Measurements from ENCODE around the gene NOS3. TPM values are rescaled to one million over a fixed set of nuclear protein-coding genes. Genes with fewer than 3 reads are reported as not detected.

Gene NOS3
- total and polyA plus RNA-seq, 2 experiments from 2014 or later, result 2.6 to 6.1 TPM

GRCh38 chr7:151018421-151019129 lies 27.8 kb downstream of the NOS3 start:
- Histone ChIP-seq H3K9me2 (ENCODE audit: insufficient read depth) (no peaks in the 10 kb centered on the region), H2AFZ (peak overlapping the region; percentile 90), H3K27ac (ENCODE audit: low read depth) (no peak overlapping the region), H3K36me3 (ENCODE audit: insufficient read depth) (no peaks in the 10 kb centered on the region; the same call in 1 of the 2 replicates), H3K27me3 (ENCODE audit: insufficient read depth) (peaks cover 49% of the 10 kb centered on the region), H4K20me1 (replicated peaks; ENCODE audit: insufficient read depth) (no peaks in the 10 kb centered on the region), H3K4me1 (ENCODE audit: insufficient read depth) (peaks cover 14% of the 10 kb centered on the region), H3F3A (replicated peaks; ENCODE audit: low read depth) (peaks cover 9% of the 10 kb centered on the region; the same call in 1 of the 2 replicates), H3K79me2 (replicated peaks; ENCODE audit: insufficient read depth) (no peaks in the 10 kb centered on the region), H3K4me3 (peak overlapping the region; percentile 47), H3K4me2 (peak overlapping the region; percentile 77)
- no peak for TF ChIP-seq ETS1 (IDR thresholded peaks at IDR 0.05)
- peak; percentile 1; the same call in 1 of the 2 replicates for TF ChIP-seq POLR2AphosphoS5 (IDR thresholded peaks at IDR 0.05; ENCODE audit: low read depth)
- peak overlapping the region; percentile 66 for H3K4me3 Mint-ChIP-seq
- H3K36me3 Mint-ChIP-seq (ENCODE audit: low read depth), result peaks cover 11% of the 10 kb centered on the region
- DNase-seq (ENCODE audit: low spot score) (peak; percentile 65), ATAC-seq (peak; percentile 30)
- H3K9me3 Mint-ChIP-seq, result peaks cover 4% of the 10 kb centered on the region; the same call in 2 of the 3 replicates
- no peak overlapping the region; the same call in 1 of the 2 replicates for H3K27ac Mint-ChIP-seq
- H3K4me1 Mint-ChIP-seq, result peaks cover 30% of the 10 kb centered on the region
- peaks cover 54% of the 10 kb centered on the region for H3K27me3 Mint-ChIP-seq (ENCODE audit: insufficient read depth, low read depth, poor library complexity)

DNA sequence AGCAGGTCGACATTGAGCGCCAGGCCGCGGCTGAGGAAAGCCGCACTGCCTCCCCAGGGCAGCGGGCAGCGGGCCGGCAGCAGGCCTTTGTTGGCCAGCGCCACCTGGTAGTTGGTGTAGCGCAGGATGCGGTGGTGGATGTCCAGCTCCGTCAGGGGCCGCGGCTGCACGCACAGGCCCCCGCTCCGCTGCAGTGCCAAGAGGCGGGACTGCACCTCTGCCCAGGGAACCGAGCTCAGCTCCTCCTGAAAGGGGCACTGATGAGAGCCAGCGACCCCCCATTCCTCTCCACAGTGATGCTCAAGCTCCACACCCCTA lies 28.3 kb downstream of the NOS3 start:
- ATAC-seq, result peak; percentile 5; the same call in 2 of the 3 replicates

GRCh38 chr7:151020231-151020630 lies 29.4 kb downstream of the NOS3 start:
- ATAC-seq (peak; percentile 14), DNase-seq (ENCODE audit: low spot score) (no peak)
- no peak overlapping the region for H3K4me2 ChIP-seq
- no peaks in the 10 kb centered on the region for H4K20me1 ChIP-seq (replicated peaks; ENCODE audit: insufficient read depth)
- no peak overlapping the region for H3K4me3 ChIP-seq
- no peak overlapping the region for H2AFZ ChIP-seq
- peaks cover 52% of the 10 kb centered on the region for H3K27me3 ChIP-seq (ENCODE audit: insufficient read depth)
- no peaks in the 10 kb centered on the region; the same call in 1 of the 2 replicates for H3K36me3 ChIP-seq (ENCODE audit: insufficient read depth)
- Mint-ChIP-seq H3K27ac (no peak overlapping the region), H3K4me3 (peak overlapping the region; percentile 10; the same call in 1 of the 3 replicates), H3K27me3 (ENCODE audit: insufficient read depth, low read depth, poor library complexity) (peaks cover 46% of the 10 kb centered on the region), H3K9me3 (peaks cover 4% of the 10 kb centered on the region; the same call in 2 of the 3 replicates), H3K4me1 (peaks cover 25% of the 10 kb centered on the region), H3K36me3 (ENCODE audit: low read depth) (peaks cover 6% of the 10 kb centered on the region)
- H3K27ac ChIP-seq (ENCODE audit: low read depth), result no peak overlapping the region
- H3K79me2 ChIP-seq (replicated peaks; ENCODE audit: insufficient read depth), result no peaks in the 10 kb centered on the region
- peaks cover 7% of the 10 kb centered on the region; the same call in 1 of the 2 replicates for H3K4me1 ChIP-seq (ENCODE audit: insufficient read depth)
- H3K9me2 ChIP-seq (ENCODE audit: insufficient read depth), result no peaks in the 10 kb centered on the region
- peaks cover 5% of the 10 kb centered on the region; the same call in 1 of the 2 replicates for H3F3A ChIP-seq (replicated peaks; ENCODE audit: low read depth)
- TF ChIP-seq, protein P1, sequence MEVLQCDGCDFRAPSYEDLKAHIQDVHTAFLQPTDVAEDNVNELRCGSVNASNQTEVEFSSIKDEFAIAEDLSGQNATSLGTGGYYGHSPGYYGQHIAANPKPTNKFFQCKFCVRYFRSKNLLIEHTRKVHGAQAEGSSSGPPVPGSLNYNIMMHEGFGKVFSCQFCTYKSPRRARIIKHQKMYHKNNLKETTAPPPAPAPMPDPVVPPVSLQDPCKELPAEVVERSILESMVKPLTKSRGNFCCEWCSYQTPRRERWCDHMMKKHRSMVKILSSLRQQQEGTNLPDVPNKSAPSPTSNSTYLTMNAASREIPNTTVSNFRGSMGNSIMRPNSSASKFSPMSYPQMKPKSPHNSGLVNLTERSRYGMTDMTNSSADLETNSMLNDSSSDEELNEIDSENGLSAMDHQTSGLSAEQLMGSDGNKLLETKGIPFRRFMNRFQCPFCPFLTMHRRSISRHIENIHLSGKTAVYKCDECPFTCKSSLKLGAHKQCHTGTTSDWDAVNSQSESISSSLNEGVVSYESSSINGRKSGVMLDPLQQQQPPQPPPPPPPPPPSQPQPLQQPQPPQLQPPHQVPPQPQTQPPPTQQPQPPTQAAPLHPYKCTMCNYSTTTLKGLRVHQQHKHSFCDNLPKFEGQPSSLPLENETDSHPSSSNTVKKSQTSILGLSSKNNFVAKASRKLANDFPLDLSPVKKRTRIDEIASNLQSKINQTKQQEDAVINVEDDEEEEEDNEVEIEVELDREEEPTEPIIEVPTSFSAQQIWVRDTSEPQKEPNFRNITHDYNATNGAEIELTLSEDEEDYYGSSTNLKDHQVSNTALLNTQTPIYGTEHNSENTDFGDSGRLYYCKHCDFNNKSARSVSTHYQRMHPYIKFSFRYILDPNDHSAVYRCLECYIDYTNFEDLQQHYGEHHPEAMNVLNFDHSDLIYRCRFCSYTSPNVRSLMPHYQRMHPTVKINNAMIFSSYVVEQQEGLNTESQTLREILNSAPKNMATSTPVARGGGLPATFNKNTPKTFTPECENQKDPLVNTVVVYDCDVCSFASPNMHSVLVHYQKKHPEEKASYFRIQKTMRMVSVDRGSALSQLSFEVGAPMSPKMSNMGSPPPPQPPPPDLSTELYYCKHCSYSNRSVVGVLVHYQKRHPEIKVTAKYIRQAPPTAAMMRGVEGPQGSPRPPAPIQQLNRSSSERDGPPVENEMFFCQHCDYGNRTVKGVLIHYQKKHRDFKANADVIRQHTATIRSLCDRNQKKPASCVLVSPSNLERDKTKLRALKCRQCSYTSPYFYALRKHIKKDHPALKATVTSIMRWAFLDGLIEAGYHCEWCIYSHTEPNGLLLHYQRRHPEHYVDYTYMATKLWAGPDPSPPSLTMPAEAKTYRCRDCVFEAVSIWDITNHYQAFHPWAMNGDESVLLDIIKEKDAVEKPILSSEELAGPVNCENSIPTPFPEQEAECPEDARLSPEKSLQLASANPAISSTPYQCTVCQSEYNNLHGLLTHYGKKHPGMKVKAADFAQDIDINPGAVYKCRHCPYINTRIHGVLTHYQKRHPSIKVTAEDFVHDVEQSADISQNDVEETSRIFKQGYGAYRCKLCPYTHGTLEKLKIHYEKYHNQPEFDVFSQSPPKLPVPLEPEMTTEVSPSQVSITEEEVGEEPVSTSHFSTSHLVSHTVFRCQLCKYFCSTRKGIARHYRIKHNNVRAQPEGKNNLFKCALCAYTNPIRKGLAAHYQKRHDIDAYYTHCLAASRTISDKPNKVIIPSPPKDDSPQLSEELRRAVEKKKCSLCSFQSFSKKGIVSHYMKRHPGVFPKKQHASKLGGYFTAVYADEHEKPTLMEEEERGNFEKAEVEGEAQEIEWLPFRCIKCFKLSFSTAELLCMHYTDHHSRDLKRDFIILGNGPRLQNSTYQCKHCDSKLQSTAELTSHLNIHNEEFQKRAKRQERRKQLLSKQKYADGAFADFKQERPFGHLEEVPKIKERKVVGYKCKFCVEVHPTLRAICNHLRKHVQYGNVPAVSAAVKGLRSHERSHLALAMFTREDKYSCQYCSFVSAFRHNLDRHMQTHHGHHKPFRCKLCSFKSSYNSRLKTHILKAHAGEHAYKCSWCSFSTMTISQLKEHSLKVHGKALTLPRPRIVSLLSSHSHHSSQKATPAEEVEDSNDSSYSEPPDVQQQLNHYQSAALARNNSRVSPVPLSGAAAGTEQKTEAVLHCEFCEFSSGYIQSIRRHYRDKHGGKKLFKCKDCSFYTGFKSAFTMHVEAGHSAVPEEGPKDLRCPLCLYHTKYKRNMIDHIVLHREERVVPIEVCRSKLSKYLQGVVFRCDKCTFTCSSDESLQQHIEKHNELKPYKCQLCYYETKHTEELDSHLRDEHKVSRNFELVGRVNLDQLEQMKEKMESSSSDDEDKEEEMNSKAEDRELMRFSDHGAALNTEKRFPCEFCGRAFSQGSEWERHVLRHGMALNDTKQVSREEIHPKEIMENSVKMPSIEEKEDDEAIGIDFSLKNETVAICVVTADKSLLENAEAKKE (CRISPR knock-in tag; IDR thresholded peaks at IDR 0.05), result no peak
- TF ChIP-seq CREB1 (CRISPR knock-in tag; IDR thresholded peaks at IDR 0.05; ENCODE audit: low read depth) (no peak), CTCF (conservative IDR thresholded peaks at IDR 0.05; ENCODE audit: low read depth in 2 of 2) (no peak)

More for the DNA sequence above, 28.3 kb downstream of the NOS3 start:
- Mint-ChIP-seq H3K9me3 (peaks cover 4% of the 10 kb centered on the region; the same call in 2 of the 3 replicates), H3K4me1 (peaks cover 30% of the 10 kb centered on the region), H3K27ac (no peak overlapping the region), H3K27me3 (ENCODE audit: insufficient read depth, low read depth, poor library complexity) (peaks cover 48% of the 10 kb centered on the region), H3K36me3 (ENCODE audit: low read depth) (peaks cover 11% of the 10 kb centered on the region), H3K4me3 (peak overlapping the region; percentile 58)
- H3K27me3 ChIP-seq (ENCODE audit: insufficient read depth), result peaks cover 49% of the 10 kb centered on the region
- TF ChIP-seq STAT1 (IDR thresholded peaks at IDR 0.05; ENCODE audit: unreplicated experiment) (no peak), ZNF114 (CRISPR knock-in tag; IDR thresholded peaks at IDR 0.05) (no peak)
- peaks cover 14% of the 10 kb centered on the region for H3K4me1 ChIP-seq (ENCODE audit: insufficient read depth)
- H2AFZ ChIP-seq, result peak overlapping the region; percentile 90
- H3K4me2 ChIP-seq, result peak overlapping the region; percentile 77; the same call in 1 of the 2 replicates
- no peaks in the 10 kb centered on the region for H3K79me2 ChIP-seq (replicated peaks; ENCODE audit: insufficient read depth)
- no peak overlapping the region for H3K27ac ChIP-seq (ENCODE audit: low read depth)
- peaks cover 8% of the 10 kb centered on the region; the same call in 1 of the 2 replicates for H3F3A ChIP-seq (replicated peaks; ENCODE audit: low read depth)
- no peaks in the 10 kb centered on the region for H4K20me1 ChIP-seq (replicated peaks; ENCODE audit: insufficient read depth)
- H3K4me3 ChIP-seq, result peak overlapping the region; percentile 47
- no peaks in the 10 kb centered on the region for H3K9me2 ChIP-seq (ENCODE audit: insufficient read depth)
- H3K36me3 ChIP-seq (ENCODE audit: insufficient read depth), result no peaks in the 10 kb centered on the region; the same call in 1 of the 2 replicates
- DNase-seq (ENCODE audit: low spot score), result no peak

Data from GM23338 (cell line).